ENCODE data around the gene CACNA1D.

CACNA1D gene

GRCh38 chr3:53803124-53803815, 308.9 kb downstream of the CACNA1D start:
- Histone ChIP-seq H4K8ac (ENCODE audit: low read length) (no peak overlapping the region), H3K14ac (ENCODE audit: low read length in 2 of 2) (no peak overlapping the region), H2BK15ac (ENCODE audit: low read depth, poor library complexity, severe bottlenecking) (no peak overlapping the region), H2BK5ac (ENCODE audit: low read depth, low read length, poor library complexity, severe bottlenecking) (no peak overlapping the region), H2BK120ac (ENCODE audit: low read depth, low read length) (no peak overlapping the region), H3K4me1 (ENCODE audit: control insufficient read depth, insufficient read depth, low read depth, low read length) (peaks cover 35% of the 10 kb centered on the region), H3K9me3 (ENCODE audit: control insufficient read depth, low read length) (no peaks in the 10 kb centered on the region), H3K79me1 (replicated peaks; ENCODE audit: low read length, poor library complexity, severe bottlenecking) (no peaks in the 10 kb centered on the region), H3K4me3 (ENCODE audit: insufficient read depth in 1 of 2, low read depth in 1 of 2, low read length in 2 of 2) (no peak overlapping the region), H2AFZ (ENCODE audit: low read depth, low read length) (no peak overlapping the region), H3K27ac (ENCODE audit: low read length, poor library complexity, severe bottlenecking) (no peak overlapping the region), H3K18ac (ENCODE audit: low read depth in 1 of 2, low read length in 2 of 2) (no peak overlapping the region), H2AK5ac (ENCODE audit: low read length, severe bottlenecking) (no peak overlapping the region), H4K91ac (ENCODE audit: low read length) (no peak overlapping the region), H3K9ac (ENCODE audit: low read length) (no peak overlapping the region), H3K23ac (ENCODE audit: low read length in 2 of 2) (no peak overlapping the region), H3K27me3 (ENCODE audit: control insufficient read depth in 1 of 2, insufficient read depth in 1 of 2, low read length in 2 of 2) (peaks cover 0 to 8% of the 10 kb centered on the region in 2 experiments), H3K36me3 (ENCODE audit: control insufficient read depth in 1 of 2, insufficient read depth in 2 of 2, low read depth in 1 of 2, low read length in 2 of 2) (no peaks in the 10 kb centered on the region), H3K4me2 (ENCODE audit: low read length, poor library complexity, severe bottlenecking) (no peak overlapping the region), H3K4ac (ENCODE audit: low read depth in 1 of 2, low read length in 2 of 2) (no peak overlapping the region), H2BK12ac (ENCODE audit: low read length in 2 of 2) (no peak overlapping the region)
- no peak for DNase-seq
- 91% methylated on average over 18 of the region's 18 CpGs for WGBS

- Histone ChIP-seq H3K9ac (ENCODE audit: low read length) (peak overlapping the region; percentile 74), H3K79me1 (replicated peaks; ENCODE audit: low read length, poor library complexity, severe bottlenecking) (no peaks in the 10 kb centered on the region), H3K23ac (ENCODE audit: low read length in 2 of 2) (no peak overlapping the region), H3K18ac (ENCODE audit: low read depth in 1 of 2, low read length in 2 of 2) (no peak overlapping the region), H3K27ac (ENCODE audit: low read length, poor library complexity, severe bottlenecking) (no peak overlapping the region), H3K4me1 (ENCODE audit: control insufficient read depth, insufficient read depth, low read depth, low read length) (peaks cover 35% of the 10 kb centered on the region), H2BK12ac (ENCODE audit: low read length in 2 of 2) (no peak overlapping the region), H3K4me2 (ENCODE audit: low read length, poor library complexity, severe bottlenecking) (no peak overlapping the region), H2BK5ac (ENCODE audit: low read depth, low read length, poor library complexity, severe bottlenecking) (no peak overlapping the region), H2AK5ac (ENCODE audit: low read length, severe bottlenecking) (peak overlapping the region; percentile 60), H4K8ac (ENCODE audit: low read length) (no peak overlapping the region), H2BK120ac (ENCODE audit: low read depth, low read length) (no peak overlapping the region), H2AFZ (ENCODE audit: low read depth, low read length) (no peak overlapping the region), H3K27me3 (ENCODE audit: control insufficient read depth in 1 of 2, insufficient read depth in 1 of 2, low read length in 2 of 2) (peaks cover 0 to 4% of the 10 kb centered on the region in 2 experiments), H2BK15ac (ENCODE audit: low read depth, poor library complexity, severe bottlenecking) (no peak overlapping the region), H4K91ac (ENCODE audit: low read length) (no peak overlapping the region), H3K9me3 (ENCODE audit: control insufficient read depth, low read length) (no peaks in the 10 kb centered on the region), H3K4ac (ENCODE audit: low read depth in 1 of 2, low read length in 2 of 2) (no peak overlapping the region), H3K4me3 (ENCODE audit: insufficient read depth in 1 of 2, low read depth in 1 of 2, low read length in 2 of 2) (peak overlapping the region in 1 of 2 experiments; percentile 45), H3K36me3 (ENCODE audit: control insufficient read depth in 1 of 2, insufficient read depth in 2 of 2, low read depth in 1 of 2, low read length in 2 of 2) (no peaks in the 10 kb centered on the region), H3K14ac (ENCODE audit: low read length in 2 of 2) (no peak overlapping the region)
- 87% methylated on average over 19 of the region's 20 CpGs for WGBS
- no peak for DNase-seq
These were observed 309.6 kb downstream of the CACNA1D start for GRCh38 chr3:53803816-53804695.

- Histone ChIP-seq H2BK5ac (ENCODE audit: low read depth, low read length, poor library complexity, severe bottlenecking) (no peak overlapping the region), H3K27ac (ENCODE audit: low read length, poor library complexity, severe bottlenecking) (no peak overlapping the region), H2AFZ (ENCODE audit: low read depth, low read length) (no peak overlapping the region), H3K27me3 (ENCODE audit: control insufficient read depth in 1 of 2, insufficient read depth in 1 of 2, low read length in 2 of 2) (no peaks in the 10 kb centered on the region), H2AK5ac (ENCODE audit: low read length, severe bottlenecking) (peak overlapping the region; percentile 60), H2BK12ac (ENCODE audit: low read length in 2 of 2) (no peak overlapping the region), H2BK15ac (ENCODE audit: low read depth, poor library complexity, severe bottlenecking) (no peak overlapping the region), H3K23ac (ENCODE audit: low read length in 2 of 2) (no peak overlapping the region), H3K14ac (ENCODE audit: low read length in 2 of 2) (no peak overlapping the region), H3K4me2 (ENCODE audit: low read length, poor library complexity, severe bottlenecking) (no peak overlapping the region), H3K4me1 (ENCODE audit: control insufficient read depth, insufficient read depth, low read depth, low read length) (peaks cover 32% of the 10 kb centered on the region), H3K79me1 (replicated peaks; ENCODE audit: low read length, poor library complexity, severe bottlenecking) (no peaks in the 10 kb centered on the region), H3K4ac (ENCODE audit: low read depth in 1 of 2, low read length in 2 of 2) (no peak overlapping the region), H3K9me3 (ENCODE audit: control insufficient read depth, low read length) (no peaks in the 10 kb centered on the region), H3K9ac (ENCODE audit: low read length) (peak overlapping the region; percentile 74), H4K91ac (ENCODE audit: low read length) (no peak overlapping the region), H3K36me3 (ENCODE audit: control insufficient read depth in 1 of 2, insufficient read depth in 2 of 2, low read depth in 1 of 2, low read length in 2 of 2) (no peaks in the 10 kb centered on the region), H2BK120ac (ENCODE audit: low read depth, low read length) (no peak overlapping the region), H3K18ac (ENCODE audit: low read depth in 1 of 2, low read length in 2 of 2) (no peak overlapping the region), H4K8ac (ENCODE audit: low read length) (no peak overlapping the region), H3K4me3 (ENCODE audit: insufficient read depth in 1 of 2, low read depth in 1 of 2, low read length in 2 of 2) (peak overlapping the region in 1 of 2 experiments; percentile 45)
- peak; percentile 54 for DNase-seq
- 27% methylated on average over 13 of the region's 14 CpGs for WGBS
These were observed 310.5 kb downstream of the CACNA1D start for GRCh38 chr3:53804697-53805462.

All from mesenchymal stem cell (in vitro differentiated cells and primary cell).